Measurements from ENCODE around the gene ZNF527.
"Not testable (repeated sequence)": the region's sequence is repeated elsewhere in the genome, so short reads cannot be mapped to it uniquely, and the experiment has no call there.

ZNF527 gene

GRCh38 chr19:37362733-37363132, 8.2 kb upstream of the ZNF527 start:
- DNase-seq (ENCODE audit: low read depth) = peak; percentile 4
- TF ChIP-seq POLR2A (IDR thresholded peaks at IDR 0.05; ENCODE audit: extremely low read depth, insufficient read length) (no peak), CTCF (IDR thresholded peaks at IDR 0.05; ENCODE audit: low read depth, low read length) (no peak), MAX (IDR thresholded peaks at IDR 0.05; ENCODE audit: low read depth, low read length) (no peak), MYC (IDR thresholded peaks at IDR 0.05; ENCODE audit: low read depth, low read length) (no peak)
- no peak overlapping the region for H3K4me3 ChIP-seq (ENCODE audit: low read depth, low read length)

GRCh38 chr19:37370386-37370879, 466 bp upstream of the ZNF527 start:
- DNase-seq (ENCODE audit: low read depth) = not testable (repeated sequence)
- peak overlapping the region; percentile 67 for H3K4me3 ChIP-seq (ENCODE audit: low read depth, low read length)

GRCh38 chr19:37389234-37389633, 18.3 kb downstream of the ZNF527 start:
- no peak overlapping the region for H3K4me3 ChIP-seq (ENCODE audit: low read depth, low read length)
- DNase-seq (ENCODE audit: low read depth) = no peak
- TF ChIP-seq CTCF (IDR thresholded peaks at IDR 0.05; ENCODE audit: low read depth, low read length) (no peak), POLR2A (IDR thresholded peaks at IDR 0.05; ENCODE audit: extremely low read depth, insufficient read length) (no peak), MYC (IDR thresholded peaks at IDR 0.05; ENCODE audit: low read depth, low read length) (no peak), MAX (IDR thresholded peaks at IDR 0.05; ENCODE audit: low read depth, low read length) (no peak)

DNA sequence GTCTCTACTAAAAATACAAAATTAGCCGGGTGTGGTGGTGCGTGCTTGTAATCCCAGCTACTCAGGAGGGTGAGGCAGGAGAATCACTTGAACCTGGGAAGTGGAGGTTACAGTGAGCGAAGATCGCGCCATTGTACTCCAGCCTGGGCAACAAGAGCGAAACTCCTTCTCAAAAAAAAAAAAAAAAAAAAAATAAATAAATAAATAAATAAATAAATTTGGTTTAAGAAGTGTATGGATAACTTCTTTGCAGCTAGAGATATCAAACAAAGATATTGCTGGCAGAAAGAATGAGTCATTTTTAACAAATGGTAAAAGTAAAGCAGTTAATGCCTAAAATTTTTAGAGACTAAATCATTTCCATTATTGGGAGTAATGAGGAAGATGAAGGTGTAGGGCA, 20.5 kb downstream of the ZNF527 start:
- H3K4me3 ChIP-seq (ENCODE audit: low read depth, low read length); DNase-seq (ENCODE audit: low read depth): not testable (repeated sequence)

DNA sequence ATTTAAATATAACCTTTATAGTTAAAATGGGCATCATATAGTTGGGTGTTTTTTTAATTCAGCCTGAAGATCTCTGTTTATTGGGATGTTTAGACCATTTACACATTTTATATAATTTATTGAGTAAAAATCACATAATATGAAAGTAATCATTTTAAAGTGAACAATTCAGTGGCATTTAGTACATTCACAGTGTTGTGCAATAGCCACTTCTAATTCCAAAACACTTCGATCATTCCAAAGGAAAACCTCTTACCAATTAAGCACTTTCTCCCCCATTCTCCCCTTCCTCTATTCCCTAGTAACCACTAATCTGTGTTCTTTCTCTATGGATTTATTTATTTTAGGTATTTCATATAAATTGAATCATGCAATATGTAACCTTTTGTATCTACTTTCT, 30.2 kb downstream of the ZNF527 start:
- TF ChIP-seq CTCF (IDR thresholded peaks at IDR 0.05; ENCODE audit: low read depth, low read length) = no peak
- no peak for TF ChIP-seq POLR2A (IDR thresholded peaks at IDR 0.05; ENCODE audit: extremely low read depth, insufficient read length)
- no peak for TF ChIP-seq MAX (IDR thresholded peaks at IDR 0.05; ENCODE audit: low read depth, low read length)
- no peak for TF ChIP-seq MYC (IDR thresholded peaks at IDR 0.05; ENCODE audit: low read depth, low read length)

DNA sequence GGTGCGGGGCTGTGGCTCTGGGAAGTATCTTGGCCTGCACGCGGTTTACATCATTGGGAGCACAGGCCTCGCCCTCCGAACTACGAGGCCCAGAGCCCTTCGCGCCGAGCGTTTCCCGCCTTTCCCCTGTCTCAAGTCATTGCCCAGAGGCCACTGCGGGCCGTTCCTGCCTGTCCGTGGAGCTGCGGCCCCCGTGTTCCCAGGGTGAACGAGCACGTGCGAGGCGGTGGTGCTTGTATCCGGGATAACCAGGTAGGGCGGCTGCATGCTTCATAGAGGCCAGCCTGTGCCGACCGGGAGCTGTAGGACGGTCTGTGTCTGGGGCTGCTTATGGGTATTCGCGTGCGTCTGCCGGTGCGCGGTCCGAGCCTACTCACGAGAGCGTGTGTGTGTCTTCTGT, 32.5 kb downstream of the ZNF527 start:
- no peak for TF ChIP-seq CTCF (IDR thresholded peaks at IDR 0.05; ENCODE audit: low read depth, low read length)
- TF ChIP-seq MYC (IDR thresholded peaks at IDR 0.05; ENCODE audit: low read depth, low read length) = no peak
- TF ChIP-seq MAX (IDR thresholded peaks at IDR 0.05; ENCODE audit: low read depth, low read length) = no peak
- H3K4me3 ChIP-seq (ENCODE audit: low read depth, low read length) = no peak overlapping the region
- DNase-seq (ENCODE audit: low read depth) = no peak

More for the DNA sequence above, 30.2 kb downstream of the ZNF527 start:
- no peak overlapping the region for H3K4me3 ChIP-seq (ENCODE audit: low read depth, low read length)
- no peak for DNase-seq (ENCODE audit: low read depth)

DNA sequence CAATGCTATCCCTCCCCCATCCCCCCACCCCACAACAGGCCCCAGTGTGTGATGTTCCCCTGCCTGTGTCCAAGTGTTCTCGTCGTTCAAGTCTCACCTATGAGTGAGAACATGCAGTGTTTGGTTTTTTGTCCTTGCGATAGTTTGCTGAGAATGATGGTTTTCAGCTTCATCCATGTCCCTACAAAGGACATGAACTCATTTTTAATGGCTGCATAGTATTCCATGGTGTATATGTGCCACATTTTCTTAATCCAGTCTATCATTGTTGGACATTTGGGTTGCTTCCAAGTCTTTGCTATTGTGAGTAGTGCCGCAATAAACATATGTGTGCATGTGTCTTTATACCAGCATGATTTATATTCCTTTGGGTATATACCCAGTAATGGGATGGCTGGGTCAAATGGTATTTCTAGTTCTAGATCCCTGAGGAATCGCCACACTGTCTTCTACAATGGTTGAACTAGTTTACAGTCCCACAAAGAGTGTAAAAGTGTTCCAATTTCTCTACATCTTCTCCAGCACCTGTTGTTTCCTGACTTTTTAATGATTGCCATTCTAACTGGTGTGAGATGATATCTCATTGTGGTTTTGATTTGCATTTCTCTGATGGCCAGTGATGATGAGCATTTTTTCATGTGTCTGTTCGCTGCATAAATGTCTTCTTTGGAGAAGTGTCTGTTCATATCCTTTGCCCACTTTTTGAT, 35.4 kb downstream of the ZNF527 start:
- DNase-seq (ENCODE audit: low read depth); H3K4me3 ChIP-seq (ENCODE audit: low read depth, low read length): not testable (repeated sequence)
